SH-SY5Y (cell line): Measurements from ENCODE around the gene THADA.

Experiments
- GATA2 ChIP-seq: IDR thresholded peaks from 2 replicates; pipeline ENCODE4 v1.6.1; 2011; ENCODE audit warnings: mild to moderate bottlenecking, low read depth, low read length
- GATA3 ChIP-seq: IDR thresholded peaks from 2 replicates; pipeline ENCODE4 v1.6.1; 2011; ENCODE audit warnings: low read depth, mild to moderate bottlenecking, low read length, moderate library complexity

GRCh38 chr2:43572244-43572643, 23.6 kb downstream of the THADA start:
- TF ChIP-seq GATA3 (no peak), GATA2 (no peak)
